Karpas-422 (cell line): ENCODE measurements around the gene HSF4. TPM values are rescaled to one million over a fixed set of nuclear protein-coding genes. Genes with fewer than 3 reads are reported as not detected.
A peak's percentile ranks its signal among the peaks of the same experiment; 100 is the strongest.

ENCODE experiments used
- DNase-seq: peaks from one replicate; pipeline ENCODE4 v3.0.0-alpha.2; 2015
- H2AFZ ChIP-seq: fragments of 200-600 bp; sonication (generic); 2 replicates; pipeline ENCODE4 v1.6.1; 2014; ENCODE audit warnings: antibody characterized with exemption, low read length, mixed read lengths
- H3K27ac ChIP-seq: fragments of 200-600 bp; sonication (generic); 2 replicates; pipeline ENCODE4 v1.5.1; 2014; ENCODE audit warnings: mild to moderate bottlenecking, low read length, moderate library complexity
- H3K27me3 ChIP-seq: fragments of 200-600 bp; sonication (generic); 2 replicates; pipeline ENCODE4 v1.6.1; 2014; ENCODE audit warnings: low read length, mixed read lengths
- H3K36me3 ChIP-seq: fragments of 200-600 bp; sonication (generic); 2 replicates; pipeline ENCODE4 v1.6.1; 2014; ENCODE audit warnings: low read length, mixed read lengths; ENCODE audit not compliant: insufficient read depth
- H3K4me1 ChIP-seq: fragments of 200-600 bp; sonication (generic); 2 replicates; pipeline ENCODE4 v1.6.1; 2014; ENCODE audit warnings: mild to moderate bottlenecking, low read length, mixed read lengths
- H3K4me2 ChIP-seq: fragments of 200-600 bp; sonication (generic); 2 replicates; pipeline ENCODE4 v1.6.1; 2014; ENCODE audit warnings: low read length, low read depth, mild to moderate bottlenecking; ENCODE audit not compliant: poor library complexity, severe bottlenecking
- H3K4me3 ChIP-seq: fragments of 200-600 bp; sonication (generic); 2 replicates; pipeline ENCODE4 v1.5.1; 2014; ENCODE audit warnings: mild to moderate bottlenecking, antibody characterized with exemption, low read length, mixed read lengths
- H3K79me2 ChIP-seq: fragments of 200-600 bp; sonication (generic); 2 replicates; pipeline ENCODE4 v1.6.1; 2014; ENCODE audit warnings: mild to moderate bottlenecking, low read length, mixed read lengths
- H3K9ac ChIP-seq: fragments of 200-600 bp; sonication (generic); 2 replicates; pipeline ENCODE4 v1.6.0; 2014; ENCODE audit warnings: low read length
- H3K9me2 ChIP-seq: fragments of 200-600 bp; sonication (generic), shearing (Covaris generic); replicated peaks from 2 replicates; pipeline ENCODE4 v1.6.0; 2014; ENCODE audit warnings: mild to moderate bottlenecking, low read length, moderate library complexity; ENCODE audit not compliant: insufficient read depth
- H3K9me3 ChIP-seq: fragments of 300-700, 200-600 bp; sonication (generic); 2 replicates; pipeline ENCODE4 v1.6.1; 2014; ENCODE audit warnings: low read length, mixed read lengths
- H4K20me1 ChIP-seq: fragments of 200-600 bp; sonication (generic); 2 replicates; pipeline ENCODE4 v1.6.1; 2014; ENCODE audit warnings: mild to moderate bottlenecking, antibody characterized with exemption, low read length, low read depth; ENCODE audit not compliant: insufficient read depth
- total RNA-seq: library from RNA; depleted of rRNA; stranded (reverse); fragments of >200 nt; shearing (Covaris generic); gene quantifications from 2 replicates; pipeline ENCODE4 v1.2.3, GENCODE V29; 2014; ENCODE audit warnings: low replicate concordance

HSF4 gene
- total RNA-seq, 1 experiment from 2014 or later, result 12.4 TPM

GRCh38 chr16:67182288-67182687 lies 17.7 kb downstream of the HSF4 start:
- Histone ChIP-seq H3K9me3 (no peaks in the 10 kb centered on the region), H3K4me2 (peak overlapping the region; percentile 94), H3K9ac (peak overlapping the region; percentile 74)

DNA sequence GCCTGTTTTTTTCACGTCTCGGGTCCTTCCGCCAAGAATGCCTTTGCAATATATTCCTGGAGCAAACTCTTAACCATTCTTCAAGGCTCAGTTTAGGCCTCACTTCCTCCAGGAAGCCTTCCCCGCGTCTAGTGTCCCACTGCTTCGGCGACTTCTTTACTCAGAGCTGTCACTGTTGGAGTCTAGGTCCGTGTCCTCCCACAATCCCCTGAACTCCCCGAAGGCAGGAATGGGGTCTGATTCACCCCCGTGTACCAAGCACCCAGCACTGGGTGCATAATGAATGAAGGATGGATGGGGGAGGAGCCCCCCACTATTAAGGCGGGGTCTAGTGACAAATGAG lies 18.7 kb downstream of the HSF4 start:
- Histone ChIP-seq H3K4me3 (peak overlapping the region; percentile 79), H3K79me2 (no peaks in the 10 kb centered on the region), H2AFZ (peak overlapping the region; percentile 98; the same call in 1 of the 2 replicates)

More at GRCh38 chr16:67182288-67182687, 17.7 kb downstream of the HSF4 start:
- Histone ChIP-seq H3K36me3 (no peaks in the 10 kb centered on the region), H3K9me2 (no peaks in the 10 kb centered on the region), H3K27ac (no peak overlapping the region), H2AFZ (no peak overlapping the region), H3K79me2 (no peaks in the 10 kb centered on the region), H3K4me3 (peak overlapping the region; percentile 79; the same call in 1 of the 2 replicates), H3K4me1 (peaks cover 28% of the 10 kb centered on the region), H3K27me3 (no peaks in the 10 kb centered on the region), H4K20me1 (peaks cover 17% of the 10 kb centered on the region; the same call in 1 of the 2 replicates)
- no peak for DNase-seq

GRCh38 chr16:67183627-67184452 lies 19.3 kb downstream of the HSF4 start, which contains the start of gene MATCAP1:
TSS of gene MATCAP1 (minus strand) at chr16:67183963. CDS start at chr16:67180610, 3,353 bp downstream.
- Histone ChIP-seq H3K9ac (peak within 1 kb of the TSS; percentile 74), H3K4me2 (peak within 1 kb of the TSS; percentile 94), H3K79me2 (no peaks in the 10 kb centered on the region), H4K20me1 (peaks cover 8% of the 10 kb centered on the region; the same call in 1 of the 2 replicates), H2AFZ (peak within 1 kb of the TSS; percentile 98), H3K27ac (no peak within 1 kb of the TSS), H3K9me3 (no peaks in the 10 kb centered on the region), H3K9me2 (no peaks in the 10 kb centered on the region), H3K4me1 (peaks cover 22% of the 10 kb centered on the region), H3K36me3 (no peaks in the 10 kb centered on the region), H3K27me3 (no peaks in the 10 kb centered on the region), H3K4me3 (peak within 1 kb of the TSS; percentile 79)
- peak; percentile 98 for DNase-seq

More for the DNA sequence above, 18.7 kb downstream of the HSF4 start:
- peaks cover 10% of the 10 kb centered on the region; the same call in 1 of the 2 replicates for H4K20me1 ChIP-seq
- H3K9ac ChIP-seq, result peak overlapping the region; percentile 74
- H3K9me3 ChIP-seq, result no peaks in the 10 kb centered on the region
- peaks cover 26% of the 10 kb centered on the region for H3K4me1 ChIP-seq
- H3K36me3 ChIP-seq, result no peaks in the 10 kb centered on the region
- H3K9me2 ChIP-seq, result no peaks in the 10 kb centered on the region
- no peaks in the 10 kb centered on the region for H3K27me3 ChIP-seq
- peak overlapping the region; percentile 94 for H3K4me2 ChIP-seq
- DNase-seq, result no peak
- H3K27ac ChIP-seq, result no peak overlapping the region

GRCh38 chr16:67184453-67184994 lies 20.0 kb downstream of the HSF4 start:
- 0 out of 2 replicates have a peak, but pooled peaks cover 1% of the 10 kb centered on the region for H4K20me1 ChIP-seq
- H3K27ac ChIP-seq, result no peak overlapping the region
- H3K9me3 ChIP-seq, result no peaks in the 10 kb centered on the region
- no peaks in the 10 kb centered on the region for H3K9me2 ChIP-seq
- no peaks in the 10 kb centered on the region for H3K27me3 ChIP-seq
- H3K4me1 ChIP-seq, result peaks cover 22% of the 10 kb centered on the region
- peak; percentile 68 for DNase-seq
- H3K4me2 ChIP-seq, result peak overlapping the region; percentile 94
- peak overlapping the region; percentile 79 for H3K4me3 ChIP-seq
- peak overlapping the region; percentile 74 for H3K9ac ChIP-seq
- H3K79me2 ChIP-seq, result no peaks in the 10 kb centered on the region
- peak overlapping the region; percentile 98 for H2AFZ ChIP-seq
- H3K36me3 ChIP-seq, result no peaks in the 10 kb centered on the region

GRCh38 chr16:67184995-67185650 lies 20.6 kb downstream of the HSF4 start:
- no peak overlapping the region for H3K27ac ChIP-seq
- no peak overlapping the region for H3K9ac ChIP-seq
- H3K27me3 ChIP-seq, result no peaks in the 10 kb centered on the region
- H3K4me2 ChIP-seq, result peak overlapping the region; percentile 94
- H4K20me1 ChIP-seq, result no peaks in the 10 kb centered on the region
- no peaks in the 10 kb centered on the region for H3K79me2 ChIP-seq
- H3K4me3 ChIP-seq, result no peak overlapping the region; the same call in 1 of the 2 replicates
- no peak overlapping the region for H2AFZ ChIP-seq
- H3K9me2 ChIP-seq, result no peaks in the 10 kb centered on the region
- H3K4me1 ChIP-seq, result peaks cover 22% of the 10 kb centered on the region
- DNase-seq, result peak; percentile 92
- H3K36me3 ChIP-seq, result no peaks in the 10 kb centered on the region
- H3K9me3 ChIP-seq, result no peaks in the 10 kb centered on the region

DNA sequence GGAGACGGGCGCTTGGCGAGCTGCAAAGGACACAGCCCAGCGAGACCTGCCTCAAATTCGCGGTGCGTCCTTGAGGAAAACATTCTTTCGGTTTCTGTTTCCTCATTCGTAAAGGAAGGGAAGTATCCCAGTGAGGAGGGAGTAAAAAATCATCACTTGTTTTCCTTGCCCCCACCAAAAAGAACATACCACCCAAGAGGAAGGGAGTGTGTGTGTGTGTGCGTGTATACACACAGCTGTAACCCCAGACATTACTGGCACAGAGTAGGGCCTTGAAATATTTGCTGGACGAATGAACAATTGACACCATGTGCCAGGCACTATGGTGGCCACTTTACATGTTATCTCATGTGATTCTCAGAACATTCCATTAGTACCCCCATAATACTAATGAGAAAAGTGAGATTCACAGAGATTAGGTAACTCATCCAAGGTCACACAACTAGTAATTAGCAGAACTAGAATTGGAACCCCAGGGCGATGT lies 21.1 kb downstream of the HSF4 start:
- no peaks in the 10 kb centered on the region for H3K9me3 ChIP-seq
- no peaks in the 10 kb centered on the region for H3K79me2 ChIP-seq
- H2AFZ ChIP-seq, result no peak overlapping the region
- no peak for DNase-seq
- peaks cover 22% of the 10 kb centered on the region for H3K4me1 ChIP-seq
- no peak overlapping the region for H3K4me2 ChIP-seq
- H3K9me2 ChIP-seq, result no peaks in the 10 kb centered on the region
- no peaks in the 10 kb centered on the region for H3K27me3 ChIP-seq
- H3K36me3 ChIP-seq, result no peaks in the 10 kb centered on the region
- no peak overlapping the region for H3K27ac ChIP-seq
- no peak overlapping the region for H3K4me3 ChIP-seq
- no peaks in the 10 kb centered on the region for H4K20me1 ChIP-seq
- H3K9ac ChIP-seq, result no peak overlapping the region

DNA sequence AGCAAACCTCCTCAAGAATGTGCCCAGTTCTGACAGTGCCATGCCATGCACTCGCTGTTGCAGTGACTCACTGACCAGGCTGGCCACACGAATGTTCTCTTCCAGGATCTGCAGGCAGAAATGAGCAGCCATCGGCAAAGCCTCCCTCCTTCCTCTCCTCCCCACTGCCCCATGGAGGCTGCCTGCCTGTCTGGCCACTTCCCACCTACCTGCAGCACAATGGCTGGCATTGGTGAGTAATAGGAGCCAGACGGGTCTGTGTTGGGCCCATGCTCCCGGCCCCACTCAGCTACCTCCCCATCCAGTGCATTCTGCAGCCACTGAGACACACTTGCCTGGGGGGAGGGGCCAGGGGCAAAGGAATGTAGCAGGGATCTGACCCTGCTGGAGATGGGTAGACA lies 22.0 kb downstream of the HSF4 start:
- Histone ChIP-seq H3K79me2 (no peaks in the 10 kb centered on the region), H3K4me3 (no peak overlapping the region), H4K20me1 (no peaks in the 10 kb centered on the region), H3K4me1 (peaks cover 22% of the 10 kb centered on the region), H3K9me2 (no peaks in the 10 kb centered on the region), H3K9me3 (no peaks in the 10 kb centered on the region), H3K9ac (no peak overlapping the region), H3K4me2 (no peak overlapping the region), H3K27me3 (no peaks in the 10 kb centered on the region), H3K27ac (no peak overlapping the region), H3K36me3 (no peaks in the 10 kb centered on the region), H2AFZ (no peak overlapping the region)
- no peak for DNase-seq
